Measurements from ENCODE around the gene RAB28.

DNA sequence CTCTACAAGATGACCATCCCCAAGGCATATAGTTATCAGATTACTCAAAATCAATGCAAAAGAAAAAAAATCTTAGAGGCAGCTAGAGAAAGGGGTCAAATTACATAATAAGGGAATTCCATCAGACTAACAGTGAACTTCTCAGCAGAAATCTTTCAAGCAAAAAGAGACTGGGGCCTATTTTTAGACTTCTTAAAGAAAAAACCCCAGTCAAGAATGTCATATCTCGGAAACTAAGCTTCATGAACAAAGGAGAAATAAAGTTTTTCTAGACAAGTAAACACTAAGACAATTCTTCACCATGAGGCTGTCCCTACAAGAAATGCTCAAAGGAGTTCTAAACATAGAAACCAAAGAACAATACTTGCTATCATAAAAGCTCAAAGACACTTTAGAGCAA is 51.7 kb downstream of the RAB28 start:
- TF ChIP-seq CTCF (optimal IDR thresholded peaks at IDR 0.05 in 1 of 3, IDR thresholded peaks at IDR 0.05 in 1 of 3, conservative IDR thresholded peaks at IDR 0.05 in 1 of 3; ENCODE audit: extremely low read depth in 1 of 3, insufficient read depth in 2 of 3, low read length in 3 of 3) (no peak), EZH2 (IDR thresholded peaks at IDR 0.05; ENCODE audit: low read length) (no peak)
